NOMO-1 treated with DMSO at 0.1 percent for 48 hours (cell line): ENCODE data around the gene OR6N2.

Source experiments
- DNase-seq: peaks from one replicate; lab custom pipeline; 2025; ENCODE audit not compliant: unreplicated experiment; lab: John Stamatoyannopoulos, UW

Gene OR6N2

GRCh38 chr1:158771950-158772866, 8.8 kb downstream of the OR6N2 start, which contains the start of gene OR6N1:
Gene OR6N1, minus strand, starts transcription at chr1:158772195. Its CDS starts 5,513 bp downstream, at chr1:158766682.
- DNase-seq = no peak

GRCh38 chr1:158754420-158754819, 26.6 kb downstream of the OR6N2 start, which contains the start of gene OR6K6:
Gene OR6K6, plus strand, starts transcription at chr1:158754720. Its CDS starts 168 bp downstream, at chr1:158754888.
- DNase-seq = no peak

GRCh38 chr1:158752155-158752712, 28.8 kb downstream of the OR6N2 start:
- DNase-seq = no peak

- DNase-seq = no peak
Measured at GRCh38 chr1:158735848-158736247, 45.2 kb downstream of the OR6N2 start.

GRCh38 chr1:158732524-158732923, 48.5 kb downstream of the OR6N2 start:
- no peak for DNase-seq

GRCh38 chr1:158731707-158732106, 49.3 kb downstream of the OR6N2 start:
- no peak for DNase-seq

GRCh38 chr1:158730453-158730852, 50.6 kb downstream of the OR6N2 start:
- DNase-seq = no peak

- DNase-seq = no peak
Measured at GRCh38 chr1:158728510-158729225, 52.3 kb downstream of the OR6N2 start.

GRCh38 chr1:158724442-158724841, 56.6 kb downstream of the OR6N2 start:
- DNase-seq = no peak
